Renal pelvis (tissue), 12 donors: ENCODE measurements around the gene TWF2. TPM values are rescaled to one million over a fixed set of nuclear protein-coding genes. Genes with fewer than 3 reads are reported as not detected.
A peak's percentile ranks its signal among the peaks of the same experiment; 100 is the strongest.
"Not testable (repeated sequence)": the region's sequence is repeated elsewhere in the genome, so short reads cannot be mapped to it uniquely, and the experiment has no call there.

Source experiments
- DNase-seq: peaks from one replicate; pipeline ENCODE4 v3.0.0-alpha.2; 2013
- long read RNA-seq, 16 experiments: transcript quantifications; one replicate each; lab custom pipeline, GENCODE V29; 2026
- polyA plus RNA-seq, 3 donors: library from polyadenylated mRNA; unstranded; fragments of 120-200 nt; gene quantifications; one replicate each; pipeline ENCODE4 v1.2.1, GENCODE V29; 2013; ENCODE audit not compliant: insufficient read length in 3 of 3

TWF2 gene
- polyA plus RNA-seq = 10 to 100 TPM; 29.6 to 38.3 (median 35.9) TPM
- long read RNA-seq, donor 1, transcript TWF2-201 (9 exons, 1,718 nt) = major isoform, 27 of 32 reads
- long read RNA-seq, donor 1, partial matches to known transcripts = 5 of 32 reads
- long read RNA-seq, donor 1, other reads (novel, unspliced or antisense) = 0 of 32 reads
- long read RNA-seq, donor 2, transcript TWF2-201 (9 exons, 1,718 nt) = major isoform, 27 of 39 reads
- long read RNA-seq, donor 2, partial matches to known transcripts = 6 of 39 reads
- long read RNA-seq, donor 2, other reads (novel, unspliced or antisense) = 5 of 39 reads
- long read RNA-seq, donor 3, transcript TWF2-201 (9 exons, 1,718 nt) = major isoform, 25 of 25 reads
- long read RNA-seq, donor 3, partial matches to known transcripts = 0 of 25 reads
- long read RNA-seq, donor 3, other reads (novel, unspliced or antisense) = 0 of 25 reads
- long read RNA-seq, donor 4, transcript TWF2-201 (9 exons, 1,718 nt) = major isoform, 27 of 32 reads
- long read RNA-seq, donor 4, partial matches to known transcripts = 5 of 32 reads
- long read RNA-seq, donor 4, other reads (novel, unspliced or antisense) = 0 of 32 reads
- long read RNA-seq, donor 5, transcript TWF2-201 (9 exons, 1,718 nt) = major isoform, 19 of 19 reads
- long read RNA-seq, donor 5, partial matches to known transcripts = 0 of 19 reads
- long read RNA-seq, donor 5, other reads (novel, unspliced or antisense) = 0 of 19 reads
- long read RNA-seq, donor 6, transcript TWF2-201 (9 exons, 1,718 nt) = major isoform, 17 of 22 reads
- long read RNA-seq, donor 6, partial matches to known transcripts = 5 of 22 reads
- long read RNA-seq, donor 6, other reads (novel, unspliced or antisense) = 0 of 22 reads
- long read RNA-seq, donor 7, transcript TWF2-201 (9 exons, 1,718 nt) = major isoform, 27 of 41 reads
- long read RNA-seq, donor 7, partial matches to known transcripts = 14 of 41 reads
- long read RNA-seq, donor 7, other reads (novel, unspliced or antisense) = 0 of 41 reads
- long read RNA-seq, donor 8, transcript TWF2-201 (9 exons, 1,718 nt) = major isoform, 15 of 15 reads
- long read RNA-seq, donor 8, partial matches to known transcripts = 0 of 15 reads
- long read RNA-seq, donor 8, other reads (novel, unspliced or antisense) = 0 of 15 reads
- long read RNA-seq, donor 9, transcript TWF2-201 (9 exons, 1,718 nt) = major isoform, 20 of 27 reads
- long read RNA-seq, donor 9, partial matches to known transcripts = 7 of 27 reads
- long read RNA-seq, donor 9, other reads (novel, unspliced or antisense) = 0 of 27 reads
- long read RNA-seq, donor 10, transcript TWF2-201 (9 exons, 1,718 nt) = major isoform, 17 of 18 reads
- long read RNA-seq, donor 10, partial matches to known transcripts = 0 of 18 reads
- long read RNA-seq, donor 10, other reads (novel, unspliced or antisense) = 0 of 18 reads
- long read RNA-seq, donor 11, transcript TWF2-201 (9 exons, 1,718 nt) = major isoform, 18 of 18 reads
- long read RNA-seq, donor 11, partial matches to known transcripts = 0 of 18 reads
- long read RNA-seq, donor 11, other reads (novel, unspliced or antisense) = 0 of 18 reads
- long read RNA-seq, donor 12, transcript TWF2-201 (9 exons, 1,718 nt) = major isoform, 16 of 25 reads
- long read RNA-seq, donor 12, partial matches to known transcripts = 0 of 25 reads
- long read RNA-seq, donor 12, other reads (novel, unspliced or antisense) = 8 of 25 reads
- long read RNA-seq, donor 13, transcript TWF2-201 (9 exons, 1,718 nt) = major isoform, 14 of 15 reads
- long read RNA-seq, donor 13, partial matches to known transcripts = 0 of 15 reads
- long read RNA-seq, donor 13, other reads (novel, unspliced or antisense) = 0 of 15 reads
- long read RNA-seq, donor 14 = 0 reads
- long read RNA-seq, donor 15, transcript TWF2-201 (9 exons, 1,718 nt) = major isoform, 23 of 34 reads
- long read RNA-seq, donor 15, partial matches to known transcripts = 9 of 34 reads
- long read RNA-seq, donor 15, other reads (novel, unspliced or antisense) = 0 of 34 reads
- long read RNA-seq, donor 16, transcript TWF2-201 (9 exons, 1,718 nt) = major isoform, 25 of 25 reads
- long read RNA-seq, donor 16, partial matches to known transcripts = 0 of 25 reads
- long read RNA-seq, donor 16, other reads (novel, unspliced or antisense) = 0 of 25 reads

- DNase-seq = peak; percentile 83
Measured at GRCh38 chr3:52238761-52239701, at the start of gene TWF2. Gene TWF2 (minus strand): TSS chr3:52239158. CDS start chr3:52239016, 142 bp downstream.

DNA sequence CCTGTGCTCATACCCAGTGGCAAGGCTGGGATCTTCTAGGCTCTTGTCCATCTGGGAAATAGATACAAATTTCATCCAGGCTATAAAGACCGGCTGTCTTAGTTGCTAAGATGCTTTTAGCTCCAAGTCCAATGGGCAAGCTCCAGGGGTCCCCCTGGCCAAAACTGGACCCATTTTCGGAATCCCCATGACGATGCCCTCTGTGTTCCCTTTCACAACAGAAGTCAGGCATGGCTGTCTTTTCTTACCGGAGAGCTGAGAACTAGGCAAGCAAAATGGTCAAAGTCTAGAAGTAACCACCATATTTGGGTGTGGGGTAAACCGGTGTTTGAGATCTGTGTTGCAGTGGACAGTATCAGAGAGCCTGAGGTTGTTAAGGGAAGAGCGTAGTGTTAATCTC lies 49.7 kb upstream of the TWF2 start:
- no peak for DNase-seq

- DNase-seq = no peak
Measured at GRCh38 chr3:52286777-52287110, 47.8 kb upstream of the TWF2 start.

DNA sequence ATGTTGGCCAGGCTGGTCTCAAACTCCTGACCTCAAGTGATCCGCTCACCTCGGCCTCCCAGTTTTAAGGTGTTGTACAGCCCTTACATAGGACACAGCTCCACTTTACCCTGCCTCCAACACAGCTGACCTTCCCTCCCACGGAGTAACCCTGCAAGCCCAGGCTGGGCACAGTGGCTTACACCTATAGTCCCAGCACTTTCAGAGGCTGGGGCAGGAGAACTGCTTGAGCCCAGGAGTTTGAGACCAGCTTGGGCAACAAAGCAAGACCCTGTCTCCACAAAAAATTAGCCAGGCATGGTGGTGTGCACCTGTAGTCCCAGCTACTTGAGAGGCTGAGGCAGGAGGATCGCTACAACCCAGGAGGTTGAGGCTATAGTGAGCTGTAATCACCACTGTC lies 45.1 kb upstream of the TWF2 start:
- not testable (repeated sequence) for DNase-seq

DNA sequence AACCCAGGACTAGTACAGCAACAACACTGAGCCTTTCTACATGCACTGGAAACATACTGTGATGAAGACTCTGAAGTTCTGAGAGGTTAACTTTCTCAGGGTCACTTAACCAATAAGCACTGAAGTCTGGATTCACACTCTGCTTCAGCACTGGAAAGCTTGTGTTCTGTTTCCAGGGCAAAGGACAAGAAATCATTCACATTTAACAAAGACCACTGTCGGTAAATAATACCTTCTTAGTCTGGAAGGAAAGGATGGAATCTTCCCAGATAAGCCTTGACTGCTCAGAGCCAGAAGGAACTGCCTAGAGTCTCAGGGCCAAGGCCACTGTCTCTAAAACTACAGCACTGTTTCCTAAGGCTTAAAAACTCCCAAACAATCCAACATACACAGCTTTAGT lies 44.3 kb upstream of the TWF2 start:
- no peak for DNase-seq

GRCh38 chr3:52281981-52282801 lies 43.2 kb upstream of the TWF2 start:
- no peak for DNase-seq

- DNase-seq = no peak
Measured at GRCh38 chr3:52280050-52280461, 41.1 kb upstream of the TWF2 start.

DNA sequence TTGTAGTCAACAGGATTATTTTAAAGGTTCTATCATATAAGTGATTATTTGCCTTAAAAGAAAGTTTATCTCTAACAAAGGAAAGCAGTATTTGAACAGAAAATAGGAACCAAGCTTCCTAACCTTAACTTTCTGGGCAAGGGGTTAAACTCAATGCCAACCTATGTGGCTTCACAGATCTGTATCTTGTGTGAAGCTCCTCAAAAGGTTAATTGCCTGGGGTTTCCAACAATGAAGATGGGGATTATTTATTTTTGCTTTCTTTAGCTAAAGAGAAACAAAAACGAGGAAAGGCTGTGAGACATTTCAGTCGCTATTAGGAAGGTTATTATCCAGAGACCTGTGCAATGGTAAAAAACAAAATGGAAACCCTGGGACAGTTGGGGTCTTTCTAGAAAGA lies 40.6 kb upstream of the TWF2 start:
- no peak for DNase-seq

DNA sequence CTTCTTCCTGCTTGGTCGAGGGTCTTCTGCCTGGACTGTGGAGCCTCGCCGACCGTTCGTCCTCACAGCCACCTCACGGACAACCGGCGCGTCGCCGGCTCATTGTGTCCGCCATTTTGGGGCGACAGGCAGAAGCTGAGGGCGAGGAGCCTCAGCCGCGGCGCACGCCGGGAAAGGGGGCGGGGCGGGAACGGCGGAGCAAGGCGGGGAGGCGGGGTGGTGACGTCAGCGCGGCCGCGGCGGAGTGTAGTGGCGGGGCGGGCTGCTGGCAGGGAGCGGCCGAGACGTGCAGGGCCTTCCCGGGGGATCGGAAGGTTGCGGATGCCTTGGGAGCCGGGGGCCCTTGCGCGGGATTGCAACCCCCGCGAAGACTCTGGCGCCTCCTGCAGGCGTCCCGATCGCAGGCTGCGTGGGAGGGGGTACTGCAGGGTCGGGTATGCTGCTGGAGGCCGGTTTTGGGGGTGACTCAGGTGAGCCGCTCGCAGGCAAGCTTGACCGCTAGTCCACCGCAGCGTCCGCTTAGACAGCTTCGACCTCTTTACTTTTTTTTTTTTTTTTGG lies 39.6 kb upstream of the TWF2 start, which contains the start of gene WDR82:
WDR82 (minus strand) TSS at position 140 of the 560 bp plus-strand sequence. CDS start 288 bp downstream, outside the sequence.
- peak; percentile 94 for DNase-seq

DNA sequence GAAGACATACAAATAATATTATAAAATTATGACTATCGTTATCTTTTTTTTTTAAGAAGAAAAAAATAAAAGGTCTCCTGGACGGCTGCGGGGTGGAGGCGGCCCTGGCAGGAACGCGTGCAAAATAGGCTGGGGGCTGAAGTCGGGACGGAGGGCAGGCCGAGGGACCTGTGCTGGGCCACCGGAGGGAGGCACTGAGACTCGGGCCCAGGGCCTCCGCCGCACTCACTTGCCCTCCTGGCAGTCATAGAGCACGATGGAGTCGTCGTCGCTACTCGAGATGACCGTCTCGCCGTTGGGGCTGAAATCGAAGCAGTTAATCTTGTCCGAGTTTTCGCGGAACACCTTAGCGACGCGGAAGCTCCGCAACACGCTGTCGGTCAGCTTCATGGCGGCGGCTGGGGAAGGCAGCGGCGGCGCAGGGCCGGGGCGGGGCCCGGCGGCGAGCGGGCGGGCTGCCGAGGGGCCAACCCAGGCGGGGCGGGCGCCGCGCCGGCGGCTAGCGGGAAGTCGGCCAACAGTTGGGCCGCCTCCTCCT lies 39.1 kb upstream of the TWF2 start:
- DNase-seq = no peak

GRCh38 chr3:52277071-52277964 lies 38.4 kb upstream of the TWF2 start:
- DNase-seq = no peak

DNA sequence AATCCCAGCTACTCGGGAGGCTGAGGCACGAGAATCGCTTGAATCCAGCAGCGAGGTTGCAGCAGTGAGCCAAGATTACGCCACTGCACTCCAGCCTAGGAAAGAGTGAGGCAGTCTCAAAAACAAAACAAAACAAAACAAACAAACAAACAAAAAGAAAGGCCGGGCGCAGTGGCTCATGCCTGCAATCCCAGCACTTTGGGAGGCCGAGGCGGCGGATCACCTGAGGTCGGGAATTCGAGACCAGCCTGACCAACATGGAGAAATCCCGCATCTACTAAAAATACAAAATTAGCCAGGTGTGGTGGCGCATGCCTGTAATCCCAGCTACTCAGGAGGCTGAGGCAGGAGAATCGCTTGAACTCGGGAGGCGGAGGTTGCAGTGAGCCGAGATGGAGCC lies 35.8 kb upstream of the TWF2 start:
- DNase-seq = not testable (repeated sequence)

GRCh38 chr3:52272831-52273230 lies 33.9 kb upstream of the TWF2 start:
- no peak for DNase-seq

GRCh38 chr3:52272172-52272571 lies 33.2 kb upstream of the TWF2 start:
- DNase-seq = not testable (repeated sequence)

GRCh38 chr3:52270252-52270754 lies 31.3 kb upstream of the TWF2 start:
- DNase-seq = no peak

- no peak for DNase-seq
Measured at GRCh38 chr3:52269776-52270175, 30.8 kb upstream of the TWF2 start.
